GM23248 (cell line): ENCODE results near the gene FAM72A. TPM values are rescaled to one million over a fixed set of nuclear protein-coding genes. Genes with fewer than 3 reads are reported as not detected.
A peak's percentile ranks its signal among the peaks of the same experiment; 100 is the strongest.
"Not testable (repeated sequence)": the region's sequence is repeated elsewhere in the genome, so short reads cannot be mapped to it uniquely, and the experiment has no call there.

Source experiments
- DNase-seq: peaks from one replicate; pipeline ENCODE4 v3.0.0-alpha.2; 2015
- H2AFZ ChIP-seq: fragments of 200-600 bp; sonication (generic); 2 replicates; pipeline ENCODE4 v1.6.1; 2016; ENCODE audit warnings: antibody characterized with exemption
- H3F3A ChIP-seq: fragments of 200-600 bp; sonication (generic); 2 replicates; pipeline ENCODE4 v1.6.1; 2016; ENCODE audit warnings: mild to moderate bottlenecking, antibody characterized with exemption, mixed run types; ENCODE audit not compliant: insufficient read depth
- H3K27ac ChIP-seq: fragments of 200-600 bp; sonication (generic); 2 replicates; pipeline ENCODE4 v1.5.1; 2016; ENCODE audit warnings: mild to moderate bottlenecking
- H3K27me3 ChIP-seq: fragments of 200-600 bp; sonication (generic); replicated peaks from 2 replicates; pipeline ENCODE4 v1.6.1; 2016; ENCODE audit warnings: mild to moderate bottlenecking; ENCODE audit not compliant: insufficient read depth
- H3K36me3 ChIP-seq: fragments of 200-600 bp; sonication (generic); 2 replicates; pipeline ENCODE4 v1.6.1; 2016; ENCODE audit warnings: low read depth, mild to moderate bottlenecking
- H3K4me1 ChIP-seq: fragments of 200-600 bp; sonication (generic); 2 replicates; pipeline ENCODE4 v1.6.1; 2016; ENCODE audit warnings: mild to moderate bottlenecking; ENCODE audit not compliant: insufficient read depth
- H3K4me2 ChIP-seq: fragments of 200-600 bp; sonication (generic); one replicate; pipeline ENCODE4 v1.6.1; 2016; ENCODE audit warnings: mild to moderate bottlenecking; ENCODE audit not compliant: unreplicated experiment
- H3K4me3 ChIP-seq: fragments of 200-600 bp; sonication (generic); 2 replicates; pipeline ENCODE4 v1.5.1; 2016; ENCODE audit warnings: mild to moderate bottlenecking
- H3K79me2 ChIP-seq: fragments of 200-600 bp; sonication (generic); 2 replicates; pipeline ENCODE4 v1.6.1; 2016; ENCODE audit warnings: mild to moderate bottlenecking; ENCODE audit not compliant: insufficient read depth
- H3K9ac ChIP-seq: fragments of 200-600 bp; sonication (generic); 2 replicates; pipeline ENCODE4 v1.6.1; 2016; ENCODE audit warnings: mild to moderate bottlenecking
- H3K9me2 ChIP-seq: fragments of 200-600 bp; sonication (generic); 2 replicates; pipeline ENCODE4 v1.6.1; 2016; ENCODE audit warnings: mixed run types, mild to moderate bottlenecking, moderate library complexity; ENCODE audit not compliant: insufficient read depth
- H3K9me3 ChIP-seq: fragments of 200-600 bp; sonication (generic); one replicate; pipeline ENCODE4 v1.6.1; 2017; ENCODE audit warnings: low read depth
- H4K20me1 ChIP-seq: fragments of 200-600 bp; sonication (generic); 2 replicates; pipeline ENCODE4 v1.6.0; 2016; ENCODE audit not compliant: insufficient read depth
- EZH2 ChIP-seq: fragments of 200-600 bp; sonication (generic); IDR thresholded peaks from 2 replicates; pipeline ENCODE4 v1.6.1; 2018; ENCODE audit warnings: antibody characterized with exemption, mild to moderate bottlenecking; ENCODE audit not compliant: insufficient read depth, poor library complexity, severe bottlenecking
- EZH2phosphoT487 ChIP-seq: fragments of 200-600 bp; sonication (generic); IDR thresholded peaks from 2 replicates; pipeline ENCODE4 v1.6.1; 2018; ENCODE audit warnings: antibody characterized with exemption, moderate library complexity, mild to moderate bottlenecking, low read depth; ENCODE audit not compliant: insufficient read depth
- WGBS, 2 experiments: methylation state at CpG; one replicate each; pipeline ENCODE4 v1.1.6; 2015 to 2017; ENCODE audit warnings: low lambda C conversion rate in 2 of 2, low coverage in 1 of 2; ENCODE audit errors: missing lambda C conversion rate in 2 of 2; 5-methylcytosine and 5-hydroxymethylcytosine counted together
- in situ Hi-C: fragments of 300-500 bp; cut with MboI; formaldehyde crosslinking; loops from 2 replicates; pipeline ENCODE4 v1.15.0; 2020
- polyA plus RNA-seq: library from polyadenylated mRNA; unstranded; fragments of >200 nt; fragmentation: Nextera tagmentation; extraction: Ambion mirVana; gene quantifications from 2 replicates; pipeline ENCODE4 v1.2.1, GENCODE V29; 2016
- total RNA-seq: library from RNA; depleted of rRNA; stranded (reverse); fragments of >200 nt; shearing (Covaris generic); gene quantifications from 2 replicates; pipeline ENCODE4 v1.2.3, GENCODE V29; 2014

The FAM72A gene
- total and polyA plus RNA-seq, 2 experiments from 2014 or later, result 2.5 to 3.1 TPM

GRCh38 chr1:206174182-206174868 lies 28.3 kb downstream of the FAM72A start:
- H3K36me3 ChIP-seq, H3K9ac ChIP-seq, H2AFZ ChIP-seq, H3K9me2 ChIP-seq, H3K27me3 ChIP-seq, H3K79me2 ChIP-seq, in situ Hi-C loops, H3K9me3 ChIP-seq, H4K20me1 ChIP-seq, H3K4me3 ChIP-seq: not testable (repeated sequence)
- Histone ChIP-seq H3F3A (peaks cover 11% of the 10 kb centered on the region; the same call in 1 of the 2 replicates), H3K4me2 (peak overlapping the region; percentile 8), H3K4me1 (peaks cover 14% of the 10 kb centered on the region; the same call in 1 of the 2 replicates), H3K27ac (peak overlapping the region; percentile 43; the same call in 1 of the 2 replicates)
- peak; percentile 42 for DNase-seq
- WGBS, 2 experiments, result 17 to 24% methylated on average over 7 of the region's 7 CpGs

- H2AFZ ChIP-seq, H3K79me2 ChIP-seq, H3K27ac ChIP-seq, H3K36me3 ChIP-seq, H3K4me1 ChIP-seq, in situ Hi-C loops, H3K9me3 ChIP-seq, H3F3A ChIP-seq, H4K20me1 ChIP-seq, DNase-seq, H3K27me3 ChIP-seq, H3K4me2 ChIP-seq, H3K9ac ChIP-seq, H3K4me3 ChIP-seq, H3K9me2 ChIP-seq: not testable (repeated sequence)
- WGBS, 2 experiments, result 100% methylated on average over 1 to 2 of the region's 2 CpGs
Observed at GRCh38 chr1:206173110-206173719, 29.4 kb downstream of the FAM72A start.

- H3K9ac ChIP-seq, H3K4me1 ChIP-seq, H3K27me3 ChIP-seq, H3F3A ChIP-seq, H3K9me2 ChIP-seq, H3K27ac ChIP-seq, H3K9me3 ChIP-seq, H4K20me1 ChIP-seq, H3K4me3 ChIP-seq, H3K79me2 ChIP-seq, H3K36me3 ChIP-seq, in situ Hi-C loops, H3K4me2 ChIP-seq, H2AFZ ChIP-seq: not testable (repeated sequence)
- WGBS, 2 experiments, result 5 to 53% methylated on average over 1 to 3 of the region's 3 CpGs
- peak; percentile 71 for DNase-seq
Observed at GRCh38 chr1:206169794-206170193, 32.8 kb downstream of the FAM72A start.

- H2AFZ ChIP-seq, H4K20me1 ChIP-seq, H3K9me3 ChIP-seq, in situ Hi-C loops, H3K4me1 ChIP-seq, DNase-seq, H3F3A ChIP-seq, H3K4me3 ChIP-seq, H3K36me3 ChIP-seq, H3K4me2 ChIP-seq, H3K9ac ChIP-seq, H3K79me2 ChIP-seq, H3K9me2 ChIP-seq, H3K27me3 ChIP-seq, H3K27ac ChIP-seq: not testable (repeated sequence)
- 14% methylated on average over 5 of the region's 10 CpGs for WGBS, 2 experiments
Observed at GRCh38 chr1:206167350-206168029, 35.1 kb downstream of the FAM72A start.

- 41 to 48% methylated on average over 3 of the region's 3 CpGs for WGBS, 2 experiments
Observed at GRCh38 chr1:206145771-206146290, 56.8 kb downstream of the FAM72A start.

More at GRCh38 chr1:206145771-206146290, 56.8 kb downstream of the FAM72A start:
- Histone ChIP-seq H3K9ac (no peak overlapping the region), H3K9me3 (no peaks in the 10 kb centered on the region), H3K27me3 (peaks cover 65% of the 10 kb centered on the region), H3K4me3 (no peak overlapping the region), H3F3A (no peaks in the 10 kb centered on the region), H3K4me2 (no peak overlapping the region), H3K79me2 (no peaks in the 10 kb centered on the region), H3K36me3 (no peaks in the 10 kb centered on the region), H3K9me2 (no peaks in the 10 kb centered on the region), H3K27ac (no peak overlapping the region), H3K4me1 (no peaks in the 10 kb centered on the region), H2AFZ (no peak overlapping the region), H4K20me1 (no peaks in the 10 kb centered on the region)
- no peak for DNase-seq
- TF ChIP-seq EZH2 (no peak), EZH2phosphoT487 (no peak)
- in situ Hi-C loops, result no loop called here
